Measurements from ENCODE around the gene PIP5KL1.
"Not testable (repeated sequence)": the region's sequence is repeated elsewhere in the genome, so short reads cannot be mapped to it uniquely, and the experiment has no call there.

Gene PIP5KL1

DNA sequence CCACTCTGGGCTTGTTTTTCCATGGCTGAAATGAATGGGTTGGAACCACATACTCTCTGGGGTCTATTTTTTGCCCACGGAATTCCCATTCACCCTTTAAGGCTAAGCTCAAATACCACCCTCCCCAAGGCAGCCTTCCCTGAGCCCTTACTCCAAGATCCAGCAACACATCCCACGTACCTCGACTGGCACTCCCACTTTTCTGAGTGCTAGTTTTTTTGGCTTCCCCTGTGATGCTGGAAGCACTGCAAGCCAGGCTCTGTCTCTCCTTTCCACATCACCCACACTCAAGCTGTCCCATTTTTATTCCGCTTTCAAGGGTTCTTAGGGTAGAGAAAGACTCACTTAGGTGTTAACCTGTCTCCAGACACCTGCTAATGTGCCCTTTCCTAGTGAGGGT is 37.2 kb downstream of the PIP5KL1 start:
- no peak for DNase-seq (ENCODE audit: low read depth in 2 of 2)

DNA sequence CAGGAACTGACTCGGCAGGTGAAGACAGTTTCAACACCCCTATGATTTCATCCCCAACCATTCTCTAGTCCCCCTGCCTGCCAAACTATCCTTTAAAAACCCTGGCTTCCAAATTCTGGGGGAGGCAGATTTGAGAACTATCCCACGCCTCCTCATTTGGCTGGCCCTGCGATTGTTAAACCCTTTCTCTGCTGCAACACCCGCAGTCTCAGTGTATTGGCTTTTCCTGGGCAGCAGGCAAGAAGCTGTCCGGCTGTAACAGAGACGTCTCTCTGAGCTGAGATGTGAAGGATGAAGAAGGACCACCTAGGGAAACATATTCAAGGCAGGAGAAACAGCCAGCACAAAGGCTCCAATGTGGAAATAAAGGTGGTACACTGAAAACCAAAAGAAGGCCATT is 37.7 kb downstream of the PIP5KL1 start:
- no peak for DNase-seq (ENCODE audit: low read depth in 2 of 2)

DNA sequence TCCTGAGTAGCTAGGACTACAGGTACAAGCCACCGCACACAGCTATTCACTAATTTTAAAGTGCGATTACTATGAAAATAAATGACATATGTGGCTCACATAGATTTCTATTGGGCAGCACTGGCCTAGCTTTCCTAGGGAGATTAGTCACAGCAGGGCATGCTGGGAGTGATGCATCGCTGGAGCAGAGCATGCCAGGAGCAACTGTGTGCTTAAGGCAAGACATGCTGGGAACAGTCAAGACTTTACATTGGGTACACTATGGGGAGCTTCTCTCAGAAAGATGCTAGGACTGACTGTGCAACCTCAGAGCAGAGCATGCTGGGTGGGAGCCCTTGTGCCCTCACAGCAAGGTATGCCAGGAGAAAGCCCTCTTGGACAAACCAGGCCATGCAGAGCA is 40.5 kb downstream of the PIP5KL1 start:
- DNase-seq (ENCODE audit: low read depth in 2 of 2), result no peak

DNA sequence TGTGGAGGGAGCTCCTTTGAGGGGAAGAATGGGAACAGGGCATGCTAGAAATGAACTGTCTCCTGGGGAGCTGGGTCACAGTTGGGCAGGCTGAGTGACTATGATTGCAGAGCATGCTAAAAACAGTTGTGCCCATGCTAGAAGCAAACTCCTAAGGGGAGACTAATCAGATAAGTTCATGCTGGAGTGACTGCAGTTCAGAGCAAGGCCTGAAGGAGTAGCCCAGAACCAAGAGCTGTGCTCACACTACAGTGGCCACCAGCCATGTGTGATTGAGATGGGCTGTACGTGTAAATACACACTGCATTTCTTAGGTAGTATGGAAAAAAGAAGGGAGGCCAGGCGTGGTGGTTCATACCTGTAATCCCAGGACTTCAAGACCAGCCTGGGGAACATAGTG is 42.8 kb downstream of the PIP5KL1 start:
- no peak for DNase-seq (ENCODE audit: low read depth in 2 of 2)

DNA sequence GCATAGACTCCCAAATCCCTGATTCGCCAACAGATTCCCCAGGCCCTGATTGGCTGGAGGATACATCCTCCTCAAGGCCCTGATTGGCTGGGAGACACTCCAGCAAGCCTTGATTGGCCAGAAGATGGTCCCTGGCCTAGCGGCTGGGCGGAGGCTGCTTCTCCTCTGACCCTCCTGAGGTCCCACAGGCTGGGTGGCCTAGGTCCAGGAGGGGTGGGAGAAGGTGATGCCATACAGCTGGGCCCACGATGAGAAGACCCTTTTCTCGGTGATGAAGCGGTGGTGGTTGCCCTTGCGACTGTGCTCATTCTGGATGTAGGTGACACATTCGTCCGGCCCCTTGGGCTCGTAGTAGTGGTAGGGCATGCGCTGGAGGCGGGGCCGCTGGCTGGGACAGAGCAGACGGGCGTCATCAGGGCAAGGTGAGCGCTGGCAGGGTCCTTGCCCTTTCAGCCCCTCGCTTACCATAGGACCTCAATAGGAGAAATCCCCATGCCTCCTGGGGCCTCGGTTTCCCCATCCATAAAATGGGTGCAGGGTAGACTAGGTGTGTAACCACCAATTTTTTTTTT is 44.1 kb downstream of the PIP5KL1 start:
- DNase-seq (ENCODE audit: low read depth in 2 of 2), result no peak

DNA sequence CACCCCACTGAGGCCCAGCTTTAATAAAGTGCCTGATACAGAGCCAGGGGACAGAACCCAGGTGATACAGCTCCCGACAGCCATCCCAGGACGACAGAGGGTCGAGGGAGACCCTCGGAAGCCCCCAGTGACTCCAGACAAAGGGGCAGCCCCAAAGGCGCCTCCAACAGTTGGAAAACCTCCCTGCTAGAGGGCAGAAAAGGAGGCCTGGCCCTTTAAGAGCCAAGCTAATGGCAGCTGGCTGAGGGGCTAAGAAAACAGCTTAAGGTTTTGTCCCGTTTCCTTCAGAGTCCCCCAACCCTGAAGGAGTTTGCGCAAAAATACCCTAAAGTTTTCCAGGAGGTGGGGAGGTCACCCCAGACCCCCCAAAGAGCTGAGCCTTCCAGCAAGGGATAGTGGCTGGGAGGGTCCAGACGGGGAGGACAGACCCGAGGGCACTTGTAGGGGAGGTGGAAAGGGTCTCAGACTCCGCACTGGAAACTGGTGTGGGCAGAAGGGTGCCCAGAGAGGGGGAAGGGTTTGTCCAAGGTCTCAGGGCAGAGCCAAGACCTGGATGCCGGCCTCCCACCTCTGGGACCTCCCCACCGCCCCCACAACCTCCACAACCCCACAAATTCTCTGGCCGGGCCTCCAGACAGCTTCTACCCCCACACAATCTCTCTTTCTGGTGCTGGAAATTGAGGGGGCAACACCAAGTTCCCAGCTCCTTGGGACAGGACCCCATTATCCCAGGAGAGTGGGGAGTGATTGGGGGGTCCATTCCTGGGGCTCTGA is 44.9 kb downstream of the PIP5KL1 start:
- DNase-seq (ENCODE audit: low read depth in 2 of 2), result no peak

DNA sequence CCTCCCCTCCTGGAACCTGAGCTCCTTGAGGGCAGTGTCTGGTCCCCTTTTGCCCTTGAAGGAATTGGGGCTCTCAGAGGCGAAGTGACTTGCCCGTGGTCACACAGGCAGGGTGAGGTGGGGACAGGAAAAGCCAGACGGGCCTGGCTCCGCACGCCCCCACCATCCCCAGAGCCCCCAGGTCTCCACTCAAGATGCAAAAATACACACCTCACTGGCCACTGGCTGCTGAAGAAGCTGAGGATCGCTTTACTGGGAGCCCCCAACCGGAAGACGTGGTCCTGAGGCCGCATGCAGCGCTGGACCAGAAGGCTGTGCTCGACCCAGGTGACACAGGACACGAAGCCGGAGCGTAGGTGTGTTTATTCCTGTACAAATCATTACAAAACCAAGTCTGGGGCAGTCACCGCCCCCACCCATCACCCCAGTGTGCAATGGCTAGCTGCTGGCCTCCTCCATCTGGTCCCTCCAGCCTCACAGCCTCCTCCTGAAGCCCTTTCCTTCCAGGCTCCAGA is 45.5 kb downstream of the PIP5KL1 start:
- no peak for DNase-seq (ENCODE audit: low read depth in 2 of 2)

DNA sequence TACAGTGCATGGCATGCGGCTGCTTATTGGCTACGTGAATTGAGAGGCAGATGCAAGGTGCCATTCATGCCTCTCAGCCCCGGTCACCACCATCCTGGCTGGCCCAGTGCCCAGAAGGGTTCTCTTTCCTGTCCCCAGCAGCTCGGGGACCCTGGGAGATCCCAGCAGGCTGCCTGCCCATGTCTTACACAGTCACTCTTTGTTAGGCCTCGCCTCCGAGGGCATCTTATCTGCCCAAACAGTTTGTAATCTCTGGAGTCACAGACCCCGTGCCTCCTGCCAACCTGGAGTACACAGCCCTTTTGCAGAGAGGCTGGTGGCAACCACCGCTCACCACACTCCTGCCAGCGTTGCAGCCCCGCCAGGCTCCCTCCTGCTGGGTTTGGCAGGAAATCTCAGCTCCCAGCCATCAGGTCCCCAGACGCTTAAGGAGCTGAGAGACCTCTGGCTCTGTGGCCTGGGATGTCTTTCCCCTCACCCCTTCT is 46.1 kb downstream of the PIP5KL1 start:
- DNase-seq (ENCODE audit: low read depth in 2 of 2), result no peak

DNA sequence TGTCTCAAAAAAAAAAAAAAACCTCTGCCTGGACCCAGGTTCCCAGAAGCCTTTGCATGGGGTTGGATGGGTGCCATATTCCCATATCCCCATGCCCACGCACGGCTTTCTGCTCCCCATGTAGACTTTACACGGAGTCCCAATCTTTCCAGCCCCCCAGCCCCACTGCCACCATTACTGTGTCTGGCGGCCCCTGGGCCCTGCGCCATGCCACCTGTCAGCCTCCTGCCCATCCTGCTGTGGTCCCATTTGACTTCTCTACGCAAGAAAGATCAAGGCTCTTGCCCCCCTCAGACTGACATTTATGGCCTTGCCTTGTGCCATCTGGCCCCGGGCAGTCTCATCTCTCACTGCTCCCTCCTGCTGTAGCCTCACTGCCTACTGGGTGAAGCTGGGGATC is 46.6 kb downstream of the PIP5KL1 start:
- DNase-seq (ENCODE audit: low read depth in 2 of 2), result no peak

DNA sequence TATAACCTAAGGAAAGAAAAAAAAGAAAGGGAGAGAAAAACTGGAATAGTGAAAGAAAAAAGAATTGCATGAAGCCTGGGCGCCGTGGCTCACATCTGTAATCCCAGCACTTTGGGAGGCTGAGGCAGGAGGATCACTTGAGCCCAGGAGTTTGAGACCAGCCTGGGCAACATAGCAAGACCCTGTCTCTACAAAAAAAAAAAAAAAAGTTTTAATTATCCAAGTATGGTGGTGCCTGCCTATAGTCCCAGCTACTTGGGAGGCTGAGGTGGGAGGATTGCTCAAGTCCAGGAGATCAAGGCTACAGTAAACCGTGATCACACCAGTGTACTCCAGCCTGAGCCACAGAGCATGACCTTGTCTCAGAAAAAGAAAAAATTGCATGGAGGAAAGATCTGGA is 48.9 kb downstream of the PIP5KL1 start:
- DNase-seq (ENCODE audit: low read depth in 2 of 2), result not testable (repeated sequence)

DNA sequence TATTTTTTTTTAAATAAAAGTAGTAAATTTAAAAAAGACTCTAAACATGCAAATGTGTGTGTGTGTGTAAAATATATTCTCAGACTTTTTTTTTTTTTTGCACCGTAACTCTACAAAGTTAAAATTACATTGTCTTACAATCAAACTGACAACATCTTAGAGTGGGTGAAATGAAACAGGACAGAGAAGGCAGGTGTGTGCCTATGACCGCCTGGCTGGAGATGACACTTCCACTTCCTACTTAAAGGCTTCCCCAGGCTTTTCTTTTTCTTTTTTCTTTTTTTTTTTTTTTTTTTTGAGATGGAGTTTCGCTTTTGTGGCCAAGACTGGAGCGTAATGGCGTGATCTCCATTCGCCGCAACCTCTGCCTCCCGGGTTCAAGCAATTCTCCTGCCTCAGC is 50.4 kb downstream of the PIP5KL1 start:
- no peak for DNase-seq (ENCODE audit: low read depth in 2 of 2)

DNA sequence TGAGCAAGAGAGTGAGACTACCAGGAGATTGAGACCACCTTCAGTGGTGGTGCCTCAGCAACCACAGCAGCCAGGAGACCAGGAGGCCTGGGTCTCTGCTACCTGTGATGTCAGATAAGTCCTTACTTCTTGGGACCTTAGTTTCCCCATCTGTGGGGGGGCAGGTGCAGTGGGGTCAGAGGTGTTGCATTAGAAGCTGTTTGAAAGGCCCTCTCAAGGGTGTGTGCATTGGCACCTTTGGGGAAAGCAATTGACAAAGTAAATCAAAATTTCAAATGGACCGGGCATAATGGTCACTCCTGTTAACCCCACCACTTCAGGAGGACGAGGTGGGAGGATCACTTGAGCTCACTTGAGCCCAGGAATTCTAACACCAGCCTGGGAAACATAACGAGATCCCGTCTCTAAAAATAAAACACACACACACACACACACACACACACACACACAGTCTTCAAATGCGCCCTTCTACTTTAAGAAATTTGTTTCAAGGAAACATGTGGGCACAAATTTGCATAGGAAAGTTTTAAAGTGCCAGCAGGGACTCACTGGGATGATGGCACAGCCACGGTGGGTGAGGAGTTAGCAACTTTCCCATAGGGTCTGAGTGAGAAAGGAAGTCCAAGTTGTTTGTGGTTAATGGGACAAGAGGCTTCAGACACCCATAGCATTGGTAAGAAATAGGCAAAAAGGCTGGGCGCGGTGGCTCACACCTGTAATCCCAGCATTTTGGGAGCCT is 51.8 kb downstream of the PIP5KL1 start:
- DNase-seq (ENCODE audit: low read depth in 2 of 2), result no peak

DNA sequence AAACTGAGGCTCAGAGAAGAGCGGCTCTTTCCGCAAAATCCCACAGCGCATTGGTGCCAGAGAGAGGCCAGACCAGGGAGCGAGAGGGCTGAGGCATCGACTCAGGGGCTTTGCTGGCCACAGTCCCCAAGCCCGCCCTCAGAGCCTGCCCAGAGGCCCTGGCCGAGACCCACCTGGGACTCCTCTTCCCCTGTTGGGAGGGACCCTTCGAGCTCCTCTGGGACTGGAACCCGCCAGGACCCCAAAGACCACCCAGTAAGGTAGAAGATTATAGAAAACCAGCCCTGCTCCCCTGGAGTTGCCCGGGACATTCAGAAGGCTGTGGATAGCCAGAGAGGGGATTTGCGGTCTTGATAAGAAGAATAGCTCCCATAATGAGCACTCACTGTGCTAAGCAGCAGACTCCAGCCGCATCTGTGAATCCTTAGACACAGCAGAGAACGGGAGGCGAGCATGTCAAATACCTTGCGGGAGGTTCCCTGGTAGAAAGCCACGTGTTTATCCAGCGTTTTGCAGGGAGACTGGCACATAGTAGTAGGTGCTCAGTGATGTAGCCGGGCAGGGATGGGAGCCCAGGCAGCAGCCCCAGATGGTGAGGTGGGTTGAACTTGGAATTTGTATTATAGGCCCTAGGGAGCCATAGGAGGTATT is 52.5 kb downstream of the PIP5KL1 start:
- no peak for DNase-seq (ENCODE audit: low read depth in 2 of 2)

DNA sequence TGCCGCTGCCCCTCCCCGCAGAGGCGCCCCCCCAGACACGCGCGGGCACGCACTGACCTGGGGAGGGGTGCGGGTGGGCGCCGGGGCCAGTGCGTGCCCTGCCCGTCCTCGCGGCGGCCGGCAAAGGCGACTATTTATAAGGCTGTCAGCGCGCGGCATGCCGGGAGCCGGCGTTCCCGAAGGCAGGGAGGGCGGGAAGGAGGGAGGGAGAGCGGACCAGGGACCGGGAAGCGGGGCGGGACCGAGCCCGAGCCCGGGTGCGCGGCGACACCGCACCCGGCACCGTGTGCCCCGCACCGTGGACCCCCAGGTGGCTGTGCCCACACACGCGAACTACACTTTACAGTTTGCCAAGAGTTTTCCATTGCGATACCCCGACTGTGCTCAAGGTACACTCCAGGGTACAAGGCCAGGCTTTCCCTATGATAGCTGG is 53.0 kb downstream of the PIP5KL1 start, which contains the start of gene AK1:
Gene AK1, minus strand, starts transcription at position 110 of the 433 bp plus-strand sequence. CDS start 3,058 bp downstream, outside the sequence.
- DNase-seq (ENCODE audit: low read depth in 2 of 2), result no peak

DNA sequence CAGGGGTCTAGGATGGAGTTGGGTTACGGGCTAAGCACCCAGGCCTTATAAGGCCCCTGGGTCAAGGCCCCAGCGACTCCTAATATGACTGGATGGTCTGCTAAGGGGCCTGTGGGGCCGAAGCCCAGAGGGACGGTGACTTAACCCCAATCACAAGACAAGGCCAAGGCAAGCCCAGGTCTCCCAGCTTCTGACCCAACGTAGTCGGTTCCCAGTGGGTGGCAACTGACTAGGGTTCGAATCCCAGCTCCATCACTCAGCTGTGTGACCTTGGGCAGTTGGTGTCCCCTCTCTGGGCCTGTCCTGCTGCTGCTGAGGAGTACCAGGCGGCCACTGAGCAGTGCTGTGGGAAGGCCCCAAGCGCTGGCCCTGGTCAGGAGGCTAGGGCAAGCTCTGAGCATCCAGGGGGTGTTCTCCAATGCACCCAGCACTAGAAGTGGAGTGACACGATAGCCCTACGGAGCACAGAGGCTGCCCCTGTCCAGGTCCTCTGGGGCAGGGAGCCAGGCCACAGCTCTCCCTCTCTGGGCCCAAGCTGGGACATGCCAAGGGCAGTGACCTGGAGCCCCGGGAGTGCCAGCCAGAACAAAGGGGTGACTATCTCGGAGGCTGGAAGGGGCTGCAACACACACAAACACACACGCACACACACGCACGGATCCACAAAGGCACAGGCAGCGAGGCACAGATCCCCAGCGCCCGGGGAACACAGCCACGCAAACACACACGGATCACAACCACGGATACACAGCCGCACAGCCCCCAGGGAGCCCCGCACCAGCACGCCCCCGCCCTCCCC is 53.6 kb downstream of the PIP5KL1 start:
- DNase-seq (ENCODE audit: low read depth in 2 of 2), result no peak

DNA sequence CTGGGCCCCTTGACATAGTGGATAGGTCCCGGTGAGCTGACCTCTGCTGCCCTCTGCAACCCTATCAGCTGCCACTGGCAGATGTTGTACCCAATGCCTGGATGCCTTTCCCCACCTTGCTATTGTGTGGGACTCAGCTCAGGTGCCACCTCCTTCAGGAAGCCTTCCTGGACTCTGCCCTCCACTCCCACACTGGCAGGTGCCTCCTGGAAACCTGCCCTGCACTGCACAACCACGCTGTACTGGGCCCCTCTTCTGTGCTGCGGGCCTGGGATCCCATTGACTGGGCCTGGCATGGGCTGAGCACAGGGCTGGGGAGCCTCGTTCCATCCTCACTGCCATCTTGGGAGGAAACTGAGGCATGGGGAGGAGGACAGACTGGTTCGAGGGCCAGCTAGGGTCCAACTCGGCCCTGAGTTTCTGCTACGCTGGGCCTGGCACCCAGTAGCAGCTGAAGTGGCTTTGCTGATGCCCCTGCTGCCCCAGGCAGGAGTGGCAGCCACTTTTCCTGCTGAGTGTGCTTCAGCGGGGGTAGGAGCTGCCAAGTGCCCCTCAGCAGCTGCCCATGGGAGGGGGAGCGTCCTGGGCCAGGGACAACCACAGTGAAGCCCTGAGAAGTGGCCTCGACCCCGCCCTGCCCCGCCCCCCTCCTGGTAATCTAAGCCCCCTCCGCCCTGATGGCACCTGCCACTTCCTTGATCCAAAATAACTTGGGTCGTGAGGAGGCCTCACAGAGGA is 54.4 kb downstream of the PIP5KL1 start:
- no peak for DNase-seq (ENCODE audit: low read depth in 2 of 2)

DNA sequence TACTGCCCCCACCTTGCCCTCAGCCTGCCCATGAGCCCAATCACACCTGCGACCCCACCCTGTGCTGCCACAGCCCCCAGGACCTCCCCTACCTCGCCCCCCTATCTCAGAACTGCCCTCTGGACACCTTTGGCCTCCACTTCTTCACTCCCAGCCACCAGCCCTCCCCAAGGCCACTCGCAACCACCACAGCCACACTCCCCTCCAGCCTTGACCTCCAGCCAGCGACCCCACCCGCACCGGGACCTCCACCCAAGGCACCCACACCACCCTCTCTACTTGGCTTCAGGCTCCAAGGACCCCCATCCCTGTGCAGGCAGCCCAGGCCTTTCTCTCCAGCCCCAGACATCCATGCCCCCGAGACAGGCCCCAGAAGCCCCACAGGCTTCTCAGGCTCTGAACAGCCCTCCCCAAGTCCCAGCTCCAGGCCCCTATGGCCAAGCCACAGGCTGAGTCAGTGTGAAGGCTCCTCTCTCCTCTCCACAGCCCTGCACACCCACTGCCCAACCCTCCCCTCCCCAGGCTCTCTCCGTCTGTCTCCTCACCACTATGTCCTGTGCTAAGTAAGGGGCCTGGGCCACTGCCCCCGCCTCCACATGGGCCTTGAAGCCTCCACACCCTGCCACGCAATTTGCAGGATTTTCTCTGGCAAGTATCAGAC is 55.1 kb downstream of the PIP5KL1 start:
- DNase-seq (ENCODE audit: low read depth in 2 of 2), result no peak

DNA sequence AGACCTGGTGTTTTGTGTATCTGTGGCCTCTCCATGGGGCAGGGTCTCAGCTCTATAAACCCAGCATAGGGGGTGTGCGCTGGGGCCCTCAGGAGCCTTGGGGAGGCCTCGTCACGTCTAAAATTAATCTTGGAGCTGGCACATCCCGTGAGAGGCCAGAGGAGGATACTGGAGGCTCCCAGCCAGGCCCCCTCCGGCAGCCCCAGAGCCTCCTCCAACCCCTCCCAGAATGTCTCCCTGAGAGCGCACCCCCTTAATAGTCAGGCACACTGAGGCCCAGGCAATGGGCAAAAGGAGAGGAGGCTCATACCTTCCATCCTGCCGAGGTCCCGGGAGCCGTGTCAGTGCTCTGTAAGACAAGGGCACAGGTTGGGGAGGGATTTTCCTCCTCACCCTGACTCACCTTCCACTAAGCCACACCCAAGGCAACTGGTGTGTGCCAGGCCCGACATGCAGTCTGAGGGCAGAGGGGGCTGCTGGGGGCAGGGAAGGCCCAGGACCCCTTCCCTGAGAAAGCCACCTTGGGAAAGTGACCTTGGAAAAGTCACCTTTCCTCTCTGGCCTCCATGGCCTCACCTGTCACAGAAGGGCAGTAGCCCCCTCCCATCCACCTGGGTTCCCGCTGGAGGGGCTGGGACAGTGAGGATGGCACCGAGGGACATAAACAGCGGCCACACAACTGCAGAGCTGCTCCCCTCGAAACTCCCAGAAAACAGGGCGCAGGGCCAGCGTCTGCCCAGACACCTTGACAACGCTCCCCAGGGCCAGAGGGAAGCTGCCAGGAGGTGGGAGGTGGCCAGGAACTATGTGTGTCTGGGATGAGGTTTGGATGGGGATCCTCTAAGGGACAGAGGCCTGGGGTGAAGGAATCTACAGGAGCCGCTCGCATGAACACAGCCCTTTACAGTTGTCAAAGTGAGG is 56.0 kb downstream of the PIP5KL1 start:
- no peak for DNase-seq (ENCODE audit: low read depth in 2 of 2)

DNA sequence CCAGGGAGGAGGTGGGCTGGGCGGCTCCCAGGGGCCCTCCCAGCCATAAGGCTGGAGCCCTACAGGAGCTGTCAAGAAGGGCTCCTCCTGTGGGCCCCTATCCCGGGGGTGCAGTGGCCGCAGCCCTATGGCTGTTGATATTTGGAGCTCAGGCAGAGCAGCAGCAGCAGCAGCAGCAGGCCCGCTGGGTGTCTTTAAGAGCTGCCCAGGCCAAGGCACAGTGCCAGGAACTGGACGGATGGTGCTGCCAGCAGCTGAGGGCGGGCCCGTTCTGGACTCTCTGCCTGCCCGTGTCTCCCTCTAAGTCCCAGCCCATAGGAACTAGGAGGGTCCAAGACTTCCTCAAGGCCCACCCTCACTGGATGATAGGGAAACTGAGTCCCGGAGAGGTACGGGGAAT is 56.7 kb downstream of the PIP5KL1 start:
- DNase-seq (ENCODE audit: low read depth in 2 of 2), result no peak

Data from stimulated activated CD4-positive, alpha-beta T cell treated with anti-CD3 and anti-CD28 coated beads, Interleukin-15, amount 100 ng/mL, for 48 hours (primary cell).